ENCODE results near the gene MKS1.
A peak's percentile ranks its signal among the peaks of the same experiment; 100 is the strongest.

Gene MKS1

DNA sequence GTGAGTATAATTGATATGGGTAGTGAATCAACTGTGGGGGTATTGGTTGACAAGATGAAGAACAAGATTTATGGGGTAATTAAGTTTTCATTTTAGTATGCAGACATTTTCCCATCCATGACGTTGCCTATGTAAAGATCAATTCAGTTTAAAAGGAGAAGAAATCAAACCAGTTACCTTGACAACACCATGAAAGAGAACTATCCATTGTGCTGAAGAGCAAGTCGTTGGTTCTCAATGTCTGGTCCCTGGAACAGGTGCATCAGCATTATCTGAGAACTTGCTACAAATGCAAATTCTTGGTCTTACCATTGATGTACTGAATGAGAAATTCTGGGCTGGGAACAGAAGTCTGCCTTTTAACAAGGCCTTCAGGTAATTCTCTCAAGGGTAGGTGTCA lies 53.1 kb downstream of the MKS1 start:
- no peak overlapping the region for H3K27ac ChIP-seq (ENCODE audit: extremely low read depth, low read depth, low read length)
- H3K4me3 ChIP-seq (ENCODE audit: low read depth, low read length) = no peak overlapping the region
- CTCF ChIA-PET = interaction anchor here (1.0 kb wide), 1 partner anchor 10 kb away, joined by 4 read pairs; no protein-coding TSS in a partner anchor
- no peaks in the 10 kb centered on the region for H3K36me3 ChIP-seq (ENCODE audit: control insufficient read depth in 2 of 2, insufficient read depth in 1 of 2, low read length in 2 of 2)
- H3K4me1 ChIP-seq (ENCODE audit: control insufficient read depth, insufficient read depth, low read length) = no peaks in the 10 kb centered on the region
- TF ChIP-seq, protein P1, sequence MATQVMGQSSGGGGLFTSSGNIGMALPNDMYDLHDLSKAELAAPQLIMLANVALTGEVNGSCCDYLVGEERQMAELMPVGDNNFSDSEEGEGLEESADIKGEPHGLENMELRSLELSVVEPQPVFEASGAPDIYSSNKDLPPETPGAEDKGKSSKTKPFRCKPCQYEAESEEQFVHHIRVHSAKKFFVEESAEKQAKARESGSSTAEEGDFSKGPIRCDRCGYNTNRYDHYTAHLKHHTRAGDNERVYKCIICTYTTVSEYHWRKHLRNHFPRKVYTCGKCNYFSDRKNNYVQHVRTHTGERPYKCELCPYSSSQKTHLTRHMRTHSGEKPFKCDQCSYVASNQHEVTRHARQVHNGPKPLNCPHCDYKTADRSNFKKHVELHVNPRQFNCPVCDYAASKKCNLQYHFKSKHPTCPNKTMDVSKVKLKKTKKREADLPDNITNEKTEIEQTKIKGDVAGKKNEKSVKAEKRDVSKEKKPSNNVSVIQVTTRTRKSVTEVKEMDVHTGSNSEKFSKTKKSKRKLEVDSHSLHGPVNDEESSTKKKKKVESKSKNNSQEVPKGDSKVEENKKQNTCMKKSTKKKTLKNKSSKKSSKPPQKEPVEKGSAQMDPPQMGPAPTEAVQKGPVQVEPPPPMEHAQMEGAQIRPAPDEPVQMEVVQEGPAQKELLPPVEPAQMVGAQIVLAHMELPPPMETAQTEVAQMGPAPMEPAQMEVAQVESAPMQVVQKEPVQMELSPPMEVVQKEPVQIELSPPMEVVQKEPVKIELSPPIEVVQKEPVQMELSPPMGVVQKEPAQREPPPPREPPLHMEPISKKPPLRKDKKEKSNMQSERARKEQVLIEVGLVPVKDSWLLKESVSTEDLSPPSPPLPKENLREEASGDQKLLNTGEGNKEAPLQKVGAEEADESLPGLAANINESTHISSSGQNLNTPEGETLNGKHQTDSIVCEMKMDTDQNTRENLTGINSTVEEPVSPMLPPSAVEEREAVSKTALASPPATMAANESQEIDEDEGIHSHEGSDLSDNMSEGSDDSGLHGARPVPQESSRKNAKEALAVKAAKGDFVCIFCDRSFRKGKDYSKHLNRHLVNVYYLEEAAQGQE (tag by site-specific recombination; IDR thresholded peaks at IDR 0.05) = peak; percentile 88
- TF ChIP-seq ZNF660 (tag by site-specific recombination; IDR thresholded peaks at IDR 0.05) = no peak
- no peaks in the 10 kb centered on the region; the same call in 1 of the 2 replicates for H3K9me3 ChIP-seq (ENCODE audit: control insufficient read depth, insufficient read depth, low read depth, low read length)
- POLR2A ChIA-PET = no interaction called here

DNA sequence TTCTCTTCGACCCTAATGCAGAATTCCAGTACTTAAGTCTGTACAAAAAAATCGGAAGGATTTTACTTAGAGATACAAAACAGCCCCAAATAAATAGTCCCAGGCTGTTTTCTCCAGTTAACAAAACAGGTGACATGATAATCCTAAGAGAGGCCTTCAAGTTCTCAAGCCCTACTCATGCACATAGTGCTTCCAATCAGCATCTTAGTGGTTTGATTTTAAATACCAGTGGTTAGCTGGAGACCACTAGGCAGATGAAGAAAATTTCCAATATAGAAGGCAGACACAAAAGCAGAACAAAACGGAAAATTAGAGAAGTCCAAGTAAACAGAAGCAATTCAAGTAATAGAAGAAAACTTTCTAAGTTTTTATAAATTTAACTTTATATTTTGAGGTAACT lies 57.5 kb downstream of the MKS1 start:
- Histone ChIP-seq H3K4me1 (ENCODE audit: control insufficient read depth, insufficient read depth, low read length) (no peaks in the 10 kb centered on the region), H3K4me3 (ENCODE audit: low read depth, low read length) (no peak overlapping the region), H3K27ac (ENCODE audit: extremely low read depth, low read depth, low read length) (no peak overlapping the region), H3K36me3 (ENCODE audit: control insufficient read depth in 2 of 2, insufficient read depth in 1 of 2, low read length in 2 of 2) (no peaks in the 10 kb centered on the region), H3K9me3 (ENCODE audit: control insufficient read depth, insufficient read depth, low read depth, low read length) (no peaks in the 10 kb centered on the region; the same call in 1 of the 2 replicates)
- ChIA-PET POLR2A (no interaction called here), CTCF (interaction anchor here (0.6 to 2.1 kb wide), 3 partner anchors 11 to 1342 kb away, joined by 3 to 7 read pairs (median 3); no protein-coding TSS in a partner anchor)
- TF ChIP-seq ZNF221 (tag by site-specific recombination; IDR thresholded peaks at IDR 0.05; ENCODE audit: borderline replicate concordance) (no peak), ZNF76 (tag by site-specific recombination; IDR thresholded peaks at IDR 0.05; ENCODE audit: borderline replicate concordance, low read depth) (no peak), ZBTB7A (tag by site-specific recombination; IDR thresholded peaks at IDR 0.05; ENCODE audit: low read depth) (no peak), ZNF843 (tag by site-specific recombination; IDR thresholded peaks at IDR 0.05) (no peak), ZNF211 (tag by site-specific recombination; IDR thresholded peaks at IDR 0.05; ENCODE audit: low read depth) (no peak), ZNF677 (tag by site-specific recombination; IDR thresholded peaks at IDR 0.05) (no peak), SCRT1 (tag by site-specific recombination; IDR thresholded peaks at IDR 0.05; ENCODE audit: borderline replicate concordance) (no peak), ZNF10 (tag by site-specific recombination; IDR thresholded peaks at IDR 0.05) (no peak)
- TF ChIP-seq, protein P2, sequence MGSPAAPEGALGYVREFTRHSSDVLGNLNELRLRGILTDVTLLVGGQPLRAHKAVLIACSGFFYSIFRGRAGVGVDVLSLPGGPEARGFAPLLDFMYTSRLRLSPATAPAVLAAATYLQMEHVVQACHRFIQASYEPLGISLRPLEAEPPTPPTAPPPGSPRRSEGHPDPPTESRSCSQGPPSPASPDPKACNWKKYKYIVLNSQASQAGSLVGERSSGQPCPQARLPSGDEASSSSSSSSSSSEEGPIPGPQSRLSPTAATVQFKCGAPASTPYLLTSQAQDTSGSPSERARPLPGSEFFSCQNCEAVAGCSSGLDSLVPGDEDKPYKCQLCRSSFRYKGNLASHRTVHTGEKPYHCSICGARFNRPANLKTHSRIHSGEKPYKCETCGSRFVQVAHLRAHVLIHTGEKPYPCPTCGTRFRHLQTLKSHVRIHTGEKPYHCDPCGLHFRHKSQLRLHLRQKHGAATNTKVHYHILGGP (tag by site-specific recombination; IDR thresholded peaks at IDR 0.05) = no peak
- TF ChIP-seq, protein P3, sequence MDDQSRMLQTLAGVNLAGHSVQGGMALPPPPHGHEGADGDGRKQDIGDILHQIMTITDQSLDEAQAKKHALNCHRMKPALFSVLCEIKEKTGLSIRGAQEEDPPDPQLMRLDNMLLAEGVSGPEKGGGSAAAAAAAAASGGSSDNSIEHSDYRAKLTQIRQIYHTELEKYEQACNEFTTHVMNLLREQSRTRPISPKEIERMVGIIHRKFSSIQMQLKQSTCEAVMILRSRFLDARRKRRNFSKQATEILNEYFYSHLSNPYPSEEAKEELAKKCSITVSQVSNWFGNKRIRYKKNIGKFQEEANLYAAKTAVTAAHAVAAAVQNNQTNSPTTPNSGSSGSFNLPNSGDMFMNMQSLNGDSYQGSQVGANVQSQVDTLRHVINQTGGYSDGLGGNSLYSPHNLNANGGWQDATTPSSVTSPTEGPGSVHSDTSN (CRISPR knock-in tag; IDR thresholded peaks at IDR 0.05) = no peak
- TF ChIP-seq, protein P4, sequence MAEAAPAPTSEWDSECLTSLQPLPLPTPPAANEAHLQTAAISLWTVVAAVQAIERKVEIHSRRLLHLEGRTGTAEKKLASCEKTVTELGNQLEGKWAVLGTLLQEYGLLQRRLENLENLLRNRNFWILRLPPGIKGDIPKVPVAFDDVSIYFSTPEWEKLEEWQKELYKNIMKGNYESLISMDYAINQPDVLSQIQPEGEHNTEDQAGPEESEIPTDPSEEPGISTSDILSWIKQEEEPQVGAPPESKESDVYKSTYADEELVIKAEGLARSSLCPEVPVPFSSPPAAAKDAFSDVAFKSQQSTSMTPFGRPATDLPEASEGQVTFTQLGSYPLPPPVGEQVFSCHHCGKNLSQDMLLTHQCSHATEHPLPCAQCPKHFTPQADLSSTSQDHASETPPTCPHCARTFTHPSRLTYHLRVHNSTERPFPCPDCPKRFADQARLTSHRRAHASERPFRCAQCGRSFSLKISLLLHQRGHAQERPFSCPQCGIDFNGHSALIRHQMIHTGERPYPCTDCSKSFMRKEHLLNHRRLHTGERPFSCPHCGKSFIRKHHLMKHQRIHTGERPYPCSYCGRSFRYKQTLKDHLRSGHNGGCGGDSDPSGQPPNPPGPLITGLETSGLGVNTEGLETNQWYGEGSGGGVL (tag by site-specific recombination; IDR thresholded peaks at IDR 0.05) = no peak

DNA sequence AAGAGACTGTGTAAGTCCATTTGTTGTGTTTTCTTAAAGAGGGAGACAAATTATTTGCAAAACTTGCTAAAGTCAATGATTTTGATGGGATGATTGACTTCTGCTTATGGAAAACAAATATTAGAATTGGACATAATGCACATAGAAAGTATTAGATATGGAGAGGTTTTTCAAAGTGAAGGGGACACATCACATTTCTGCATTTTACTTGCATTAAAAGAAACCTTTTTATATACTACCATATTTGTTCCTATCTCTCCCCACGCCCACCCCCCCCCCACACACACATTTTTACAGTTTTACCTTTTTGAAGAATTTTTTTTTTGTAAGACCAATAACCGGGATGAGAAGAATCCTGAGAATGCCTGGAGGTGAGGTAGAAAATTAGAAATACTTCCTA lies 60.9 kb downstream of the MKS1 start:
- no peaks in the 10 kb centered on the region for H3K36me3 ChIP-seq (ENCODE audit: control insufficient read depth in 2 of 2, insufficient read depth in 1 of 2, low read length in 2 of 2)
- H3K4me1 ChIP-seq (ENCODE audit: control insufficient read depth, insufficient read depth, low read length) = no peaks in the 10 kb centered on the region; the same call in 1 of the 2 replicates
- ChIA-PET POLR2A (no interaction called here), CTCF (interaction anchor here (0.6 kb wide), 1 partner anchor 856 kb away, joined by 5 read pairs; no protein-coding TSS in a partner anchor)
- H3K27ac ChIP-seq (ENCODE audit: extremely low read depth, low read depth, low read length) = no peak overlapping the region
- no peak overlapping the region for H3K4me3 ChIP-seq (ENCODE audit: low read depth, low read length)
- no peaks in the 10 kb centered on the region; the same call in 1 of the 2 replicates for H3K9me3 ChIP-seq (ENCODE audit: control insufficient read depth, insufficient read depth, low read depth, low read length)
- TF ChIP-seq KLF1 (tag by site-specific recombination; IDR thresholded peaks at IDR 0.05) = no peak
- TF ChIP-seq ZNF747 (tag by site-specific recombination; IDR thresholded peaks at IDR 0.05) = no peak
- TF ChIP-seq, protein P5, sequence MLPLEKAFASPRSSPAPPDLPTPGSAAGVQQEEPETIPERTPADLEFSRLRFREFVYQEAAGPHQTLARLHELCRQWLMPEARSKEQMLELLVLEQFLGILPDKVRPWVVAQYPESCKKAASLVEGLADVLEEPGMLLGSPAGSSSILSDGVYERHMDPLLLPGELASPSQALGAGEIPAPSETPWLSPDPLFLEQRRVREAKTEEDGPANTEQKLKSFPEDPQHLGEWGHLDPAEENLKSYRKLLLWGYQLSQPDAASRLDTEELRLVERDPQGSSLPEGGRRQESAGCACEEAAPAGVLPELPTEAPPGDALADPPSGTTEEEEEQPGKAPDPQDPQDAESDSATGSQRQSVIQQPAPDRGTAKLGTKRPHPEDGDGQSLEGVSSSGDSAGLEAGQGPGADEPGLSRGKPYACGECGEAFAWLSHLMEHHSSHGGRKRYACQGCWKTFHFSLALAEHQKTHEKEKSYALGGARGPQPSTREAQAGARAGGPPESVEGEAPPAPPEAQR (tag by site-specific recombination; IDR thresholded peaks at IDR 0.05) = no peak
- no peak for TF ChIP-seq ZBTB7A (tag by site-specific recombination; IDR thresholded peaks at IDR 0.05; ENCODE audit: low read depth)
- no peak for TF ChIP-seq ZNF837 (tag by site-specific recombination; IDR thresholded peaks at IDR 0.05)
- TF ChIP-seq, protein P6, sequence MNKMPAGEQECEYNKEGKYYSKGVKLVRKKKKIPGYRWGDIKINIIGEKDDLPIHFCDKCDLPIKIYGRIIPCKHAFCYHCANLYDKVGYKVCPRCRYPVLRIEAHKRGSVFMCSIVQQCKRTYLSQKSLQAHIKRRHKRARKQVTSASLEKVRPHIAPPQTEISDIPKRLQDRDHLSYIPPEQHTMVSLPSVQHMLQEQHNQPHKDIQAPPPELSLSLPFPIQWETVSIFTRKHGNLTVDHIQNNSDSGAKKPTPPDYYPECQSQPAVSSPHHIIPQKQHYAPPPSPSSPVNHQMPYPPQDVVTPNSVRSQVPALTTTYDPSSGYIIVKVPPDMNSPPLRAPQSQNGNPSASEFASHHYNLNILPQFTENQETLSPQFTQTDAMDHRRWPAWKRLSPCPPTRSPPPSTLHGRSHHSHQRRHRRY (tag by site-specific recombination; IDR thresholded peaks at IDR 0.05) = no peak

Measured in HEK293 (cell line).